Measurements from ENCODE around the gene CDK5R2.

Gene CDK5R2

DNA sequence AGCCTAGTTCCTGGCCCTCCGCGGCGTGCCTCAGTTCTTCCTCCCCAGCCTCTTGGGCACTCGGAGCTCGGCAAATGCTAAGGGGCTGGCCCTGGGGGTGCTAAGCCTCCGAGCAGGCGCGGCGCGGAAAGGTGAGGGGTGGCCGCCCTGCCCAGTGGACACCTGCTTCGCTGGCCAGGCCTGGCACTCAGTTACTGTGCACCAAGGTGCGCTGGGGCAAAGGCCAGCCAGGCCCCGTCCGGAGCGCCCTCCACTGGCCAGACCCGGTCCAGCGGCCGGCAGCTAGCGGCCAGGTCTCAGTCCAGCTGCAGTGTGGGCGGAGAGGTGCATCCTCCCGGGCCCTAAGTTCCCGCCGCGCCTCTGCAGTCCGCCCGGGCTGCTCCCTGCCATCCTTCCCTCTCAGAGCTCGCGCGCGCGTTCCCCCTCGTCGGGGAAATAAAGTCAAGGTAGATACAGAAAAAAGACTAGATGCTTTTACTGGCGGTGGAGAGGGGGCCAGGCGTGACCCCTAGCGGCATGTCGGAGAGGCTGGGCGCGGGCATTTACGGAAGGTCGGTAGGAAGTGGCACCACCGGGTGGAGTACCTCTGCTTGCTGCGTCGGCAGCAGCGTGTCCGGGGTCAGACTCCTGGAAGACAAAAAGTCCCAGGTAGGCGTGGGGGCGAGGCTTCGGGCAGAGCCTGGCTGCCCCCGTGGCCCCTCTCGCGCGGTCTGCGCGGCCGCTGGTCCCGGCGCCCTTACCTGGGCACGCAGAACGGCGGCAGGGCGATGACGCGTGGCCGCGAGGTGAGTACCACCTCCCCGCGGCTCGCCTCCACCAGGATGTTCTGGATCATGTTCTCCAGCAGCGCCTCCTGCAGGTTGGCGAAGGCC, 43.2 kb downstream of the CDK5R2 start:
- peak; percentile 88 for DNase-seq (ENCODE audit: low spot score)

- no peak for DNase-seq (ENCODE audit: low spot score)
These were observed 43.8 kb downstream of the CDK5R2 start for GRCh38 chr2:219003267-219003634.

DNA sequence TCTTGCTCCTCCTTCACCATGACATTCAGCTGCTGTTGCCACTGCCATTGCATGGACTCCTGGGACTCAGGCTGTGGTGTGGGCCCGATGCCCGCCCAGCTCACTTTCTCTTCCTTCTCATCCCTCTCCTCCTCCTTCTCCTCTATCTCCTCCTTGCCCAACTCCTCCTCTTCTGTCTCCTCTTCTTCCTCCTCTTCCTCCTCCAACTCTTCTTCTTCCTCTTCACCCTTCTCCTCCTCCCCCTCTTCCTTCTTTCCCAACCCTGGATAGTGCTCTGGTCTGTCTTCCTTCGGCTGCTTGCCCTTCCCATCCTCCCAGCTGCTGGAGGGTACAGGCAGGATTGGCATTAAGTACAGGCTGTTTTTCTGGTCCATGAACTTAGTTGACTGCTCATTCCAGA, 44.5 kb downstream of the CDK5R2 start:
- no peak for DNase-seq (ENCODE audit: low spot score)

DNA sequence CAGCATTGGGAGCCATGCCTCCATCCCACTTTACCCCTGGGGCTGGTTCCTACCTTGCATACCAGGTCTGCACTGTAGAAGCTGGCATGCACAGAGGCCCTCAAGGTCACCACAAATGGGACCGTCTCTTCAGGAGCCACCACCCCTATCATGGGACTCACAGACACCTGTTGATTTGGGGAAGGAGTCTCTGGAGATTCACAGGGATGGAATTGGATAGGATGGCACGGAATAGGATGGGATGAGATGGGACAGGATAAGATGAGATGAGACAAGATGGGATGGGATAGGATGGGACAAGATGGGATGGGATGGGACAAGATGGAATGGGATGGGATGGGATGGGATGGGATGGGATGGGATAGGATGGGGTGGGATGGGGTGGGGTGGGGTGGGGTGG, 49.8 kb downstream of the CDK5R2 start:
- no peak for DNase-seq (ENCODE audit: low spot score)

DNA sequence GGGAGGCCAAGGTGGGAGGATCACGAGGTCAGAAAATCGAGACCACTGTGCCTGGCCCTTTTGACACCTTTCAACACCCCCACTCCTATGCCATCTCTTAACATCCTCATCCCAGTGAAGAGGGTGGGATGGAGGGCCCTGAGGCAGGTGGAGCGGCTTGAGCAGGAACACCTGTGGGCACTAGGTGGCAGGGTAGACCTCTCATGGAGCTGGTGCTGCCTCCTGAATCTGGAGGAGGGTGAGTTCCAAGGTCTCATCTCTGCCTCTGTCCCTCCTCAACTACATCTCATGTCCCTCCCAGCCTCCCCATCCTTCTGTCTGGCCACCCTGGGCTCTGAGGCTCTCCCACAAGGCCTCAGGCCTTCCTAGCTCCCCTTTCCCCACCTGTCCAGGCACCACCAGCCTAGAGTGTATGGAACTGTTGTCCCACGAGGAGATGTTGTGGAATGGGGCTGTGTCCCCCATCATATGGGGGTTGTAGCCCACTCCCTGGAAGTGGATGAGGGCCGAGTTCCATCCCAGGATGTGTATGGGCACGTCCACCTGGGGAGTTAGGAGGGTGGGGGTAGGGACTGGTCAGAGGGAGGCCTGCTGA, 50.8 kb downstream of the CDK5R2 start:
- DNase-seq (ENCODE audit: low spot score), result no peak

- no peak for DNase-seq (ENCODE audit: low spot score)
These were observed 51.4 kb downstream of the CDK5R2 start for GRCh38 chr2:219010873-219011272.

Data from ecto neural progenitor cell (in vitro differentiated cells).